Stromal cell of bone marrow (primary cell): ENCODE measurements around the gene ADGRG4.
A peak's percentile ranks its signal among the peaks of the same experiment; 100 is the strongest.
"Not testable (repeated sequence)": the region's sequence is repeated elsewhere in the genome, so short reads cannot be mapped to it uniquely, and the experiment has no call there.

Experiments used
- DNase-seq: peaks from one replicate; pipeline ENCODE4 v3.0.0-alpha.2; 2012; ENCODE audit warnings: low read depth

ADGRG4 gene

DNA sequence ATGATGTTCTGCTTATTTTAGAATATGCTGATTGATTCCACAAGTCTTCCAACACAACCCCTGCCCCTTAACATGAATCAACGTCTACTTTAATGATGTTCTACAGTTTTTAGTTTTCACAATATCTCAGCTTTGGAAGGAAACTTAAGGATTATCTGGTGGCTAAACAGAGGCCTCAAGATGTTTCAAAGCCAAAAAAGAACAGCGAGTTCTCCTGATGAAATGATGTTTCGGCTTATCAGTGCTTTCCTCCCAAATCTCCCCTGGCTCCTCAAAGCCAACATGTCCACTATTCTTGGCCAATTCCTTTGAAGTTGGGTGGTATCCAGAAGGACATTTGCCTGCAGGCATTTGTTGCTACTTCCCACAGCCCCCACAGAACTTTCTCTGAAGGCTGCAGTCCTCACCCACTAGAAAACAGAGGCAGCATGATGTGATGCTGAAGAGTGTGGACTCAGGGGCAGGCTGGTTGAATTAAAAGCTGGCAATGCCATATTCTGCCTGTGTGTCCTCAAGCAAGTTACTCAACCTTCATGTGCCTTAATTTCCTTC, 87.3 kb downstream of the ADGRG4 start:
- no peak for DNase-seq

DNA sequence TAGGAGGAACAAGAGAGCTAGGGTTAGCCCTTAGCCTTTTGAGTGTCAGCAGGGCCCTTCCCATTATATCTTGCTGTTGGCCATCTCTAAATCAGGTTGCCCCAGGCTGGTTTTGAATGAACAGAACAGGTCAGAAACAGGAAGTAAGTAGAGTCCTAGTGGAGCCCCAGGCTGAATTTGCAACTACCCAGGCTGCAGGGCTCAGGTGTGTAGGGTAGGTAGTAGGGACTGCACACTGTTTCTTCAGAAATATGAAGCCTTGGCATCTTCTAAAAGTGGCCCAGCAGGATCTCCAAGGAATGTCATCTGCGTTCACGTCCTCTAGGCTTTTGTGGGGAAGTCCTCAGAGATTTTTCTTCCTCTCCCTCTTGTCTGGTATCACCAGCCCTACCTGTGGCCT, 90.2 kb downstream of the ADGRG4 start:
- no peak for DNase-seq

DNA sequence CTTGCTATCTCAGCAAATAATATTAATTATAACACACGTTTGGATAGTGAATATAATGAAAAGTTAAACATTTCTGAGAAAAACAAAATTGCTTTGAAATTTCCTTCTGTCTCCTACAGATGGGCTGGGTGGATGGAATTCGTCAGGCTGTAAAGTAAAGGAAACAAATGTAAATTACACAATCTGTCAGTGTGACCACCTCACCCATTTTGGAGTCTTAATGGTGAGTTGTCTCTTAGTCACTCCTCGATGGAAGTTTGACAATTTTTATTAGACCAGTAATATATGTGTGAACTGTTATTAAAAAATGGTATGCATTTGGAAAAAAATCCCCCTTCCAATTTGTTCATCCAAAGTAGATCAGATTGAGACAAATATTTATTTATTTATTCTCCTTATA, 94.5 kb downstream of the ADGRG4 start:
- DNase-seq = no peak

DNA sequence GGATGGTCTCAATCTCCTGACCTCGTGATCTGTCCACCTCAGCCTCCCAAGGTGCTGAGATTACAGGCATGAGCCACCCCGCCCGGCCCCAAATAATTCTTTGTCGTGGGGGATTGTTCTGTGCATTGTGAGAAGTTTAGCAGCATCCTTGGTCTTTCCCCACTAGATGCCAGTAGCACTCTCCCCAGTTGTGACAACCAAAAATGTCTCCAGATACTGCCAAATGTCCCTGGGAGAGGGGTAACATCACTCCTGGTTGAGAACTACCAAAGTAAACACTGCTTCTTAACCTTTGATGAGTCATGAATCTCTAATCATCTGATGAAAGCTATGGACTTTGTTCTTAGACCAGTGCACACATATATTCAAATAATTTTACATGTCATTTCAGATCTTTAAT, 96.2 kb downstream of the ADGRG4 start:
- no peak for DNase-seq

DNA sequence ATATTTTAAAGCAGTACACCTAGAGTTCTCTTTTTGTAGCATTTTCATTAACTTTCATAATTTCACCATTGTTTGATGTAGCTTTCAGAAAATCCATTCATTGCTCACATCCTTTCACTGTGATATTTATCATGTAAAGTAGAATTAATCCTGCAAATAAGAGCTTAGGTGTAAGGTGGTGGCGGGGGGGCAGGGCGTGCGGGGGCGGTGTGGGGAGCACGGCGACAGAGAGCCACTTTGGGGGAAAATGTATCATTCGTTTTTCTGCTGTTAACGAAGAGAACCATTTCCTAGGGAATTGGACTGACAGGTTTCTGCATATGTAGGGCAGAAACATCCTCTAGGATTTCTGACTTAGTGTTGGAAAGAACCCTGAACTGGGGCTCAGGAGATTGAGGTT, 104.4 kb downstream of the ADGRG4 start:
- no peak for DNase-seq

DNA sequence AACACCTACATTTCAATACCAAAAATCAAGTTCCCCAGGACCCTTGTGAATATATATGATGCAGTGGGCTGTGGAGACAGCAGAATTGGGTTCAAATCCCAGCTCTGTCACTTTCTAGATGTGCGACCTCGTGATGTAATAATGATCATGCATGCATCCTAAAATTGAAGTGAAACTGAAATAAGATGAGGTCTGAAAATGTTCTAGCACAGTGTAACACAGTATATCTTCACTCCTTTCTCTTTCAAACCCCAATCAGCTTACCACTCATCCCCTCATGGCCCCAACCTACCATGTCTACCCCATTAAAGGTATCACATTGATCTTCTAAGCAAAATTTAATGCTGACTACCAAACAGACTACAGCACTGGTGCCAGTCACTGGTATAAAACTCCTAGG, 117.0 kb downstream of the ADGRG4 start:
- DNase-seq = no peak

DNA sequence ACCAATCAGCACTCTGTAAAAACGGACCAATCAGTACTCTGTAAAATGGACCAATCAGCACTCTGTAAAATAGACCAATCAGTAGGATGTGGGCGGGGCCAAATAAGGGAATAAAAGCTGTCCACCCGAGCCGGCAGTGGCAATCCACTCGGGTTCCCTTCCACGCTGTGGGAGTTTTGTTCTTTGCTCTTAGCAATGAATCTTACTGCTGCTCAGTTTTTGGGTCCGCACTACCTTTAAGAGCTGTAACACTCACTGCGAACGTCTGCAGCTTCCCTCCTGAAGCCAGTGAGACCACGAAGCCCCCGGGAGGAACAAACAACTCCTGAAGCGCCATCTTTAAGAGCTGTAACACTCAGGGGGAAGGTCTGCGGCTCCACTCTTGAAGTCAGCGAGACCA, 120.6 kb downstream of the ADGRG4 start:
- no peak for DNase-seq

DNA sequence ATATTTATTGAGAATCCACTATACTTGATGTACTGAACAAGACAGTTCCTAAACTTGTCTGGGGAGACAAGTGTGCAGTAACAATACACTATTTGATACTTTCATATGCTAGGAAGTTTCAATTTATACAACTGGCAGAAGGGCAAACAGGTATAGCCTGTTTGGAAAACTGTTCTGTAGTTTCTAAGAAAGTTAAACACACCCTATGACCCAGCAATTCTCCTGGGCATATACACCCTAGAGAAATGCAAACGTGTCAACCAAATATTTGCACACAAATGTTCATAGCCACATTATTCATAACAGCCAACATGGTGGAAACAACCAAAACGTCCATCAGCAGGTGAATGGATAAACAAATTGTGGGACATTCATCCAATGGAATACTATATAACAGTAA, 123.0 kb downstream of the ADGRG4 start:
- DNase-seq = no peak

DNA sequence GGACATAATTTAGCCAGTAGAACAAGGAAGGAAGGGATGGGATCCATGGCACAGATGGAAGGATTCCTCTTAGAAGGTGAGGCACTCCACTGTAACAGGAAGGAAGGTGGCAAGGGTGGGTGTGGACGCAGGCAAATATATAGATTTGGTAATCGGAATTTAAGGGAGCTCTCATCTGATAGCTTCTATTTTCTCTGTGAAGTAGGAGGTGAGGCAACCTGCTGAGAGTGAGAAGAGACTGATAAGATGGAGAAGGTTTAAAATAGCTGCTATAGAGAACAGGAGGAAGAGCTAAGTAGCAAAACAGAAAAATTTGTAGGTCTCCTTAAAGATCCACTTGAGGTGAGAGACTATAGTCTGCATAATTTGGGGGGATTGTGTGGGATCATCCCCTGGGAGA, 125.2 kb downstream of the ADGRG4 start:
- no peak for DNase-seq

DNA sequence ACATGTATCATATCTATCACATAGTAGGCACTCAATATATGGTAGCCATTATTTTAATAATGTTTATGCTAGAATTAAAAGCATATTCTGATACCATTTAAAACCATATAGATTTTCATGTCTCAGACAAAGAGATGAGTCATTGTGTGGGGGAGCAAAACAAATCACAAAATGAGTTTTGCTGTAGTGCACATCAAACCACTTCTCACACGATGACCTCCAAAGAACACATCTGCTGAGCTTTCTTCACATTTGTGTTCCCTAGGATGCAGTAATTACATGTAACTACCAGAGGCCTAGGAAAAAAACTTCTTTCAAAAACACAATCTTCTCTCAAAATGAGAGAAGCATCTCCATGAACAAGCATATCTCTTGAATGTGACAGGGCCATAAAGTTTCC, 130.9 kb downstream of the ADGRG4 start:
- no peak for DNase-seq

DNA sequence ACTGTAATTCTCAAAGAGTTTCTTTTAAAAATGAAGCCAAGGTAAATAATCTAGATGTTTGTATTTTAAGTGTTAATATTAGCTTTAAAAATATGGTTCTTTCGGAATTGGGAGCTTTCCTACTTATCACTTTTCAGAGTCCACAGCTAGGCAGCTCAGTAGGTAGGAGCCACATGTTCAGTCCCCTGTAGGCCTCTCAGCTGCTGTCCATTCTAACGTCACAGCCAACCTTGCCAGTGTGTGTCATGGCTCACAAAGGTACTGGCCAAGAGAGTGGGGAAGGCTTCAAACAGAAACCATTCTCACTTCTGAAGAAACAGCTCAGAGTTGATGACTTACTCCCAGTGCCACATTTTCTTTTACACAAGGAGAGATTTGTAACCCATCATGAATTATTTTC, 137.0 kb downstream of the ADGRG4 start:
- no peak for DNase-seq

DNA sequence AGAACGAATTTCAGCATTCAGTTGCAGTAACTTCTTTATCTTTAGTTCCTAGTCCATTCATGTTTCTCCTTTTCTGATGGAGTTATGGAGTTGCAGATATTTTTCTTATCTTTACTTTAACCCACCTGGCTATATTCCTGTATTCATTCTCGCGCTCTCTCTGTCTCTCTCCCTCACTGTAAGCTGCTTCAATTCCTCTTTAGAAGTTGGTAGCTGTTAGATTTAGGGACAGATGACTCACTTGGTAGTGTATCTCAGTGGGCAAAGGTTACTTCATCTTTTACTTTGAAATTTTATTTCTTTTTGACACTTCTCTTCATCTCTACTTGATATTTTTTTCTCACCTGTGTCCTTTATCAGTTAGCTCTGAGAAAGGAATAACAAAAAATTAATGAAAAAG, 137.4 kb downstream of the ADGRG4 start:
- DNase-seq = no peak

DNA sequence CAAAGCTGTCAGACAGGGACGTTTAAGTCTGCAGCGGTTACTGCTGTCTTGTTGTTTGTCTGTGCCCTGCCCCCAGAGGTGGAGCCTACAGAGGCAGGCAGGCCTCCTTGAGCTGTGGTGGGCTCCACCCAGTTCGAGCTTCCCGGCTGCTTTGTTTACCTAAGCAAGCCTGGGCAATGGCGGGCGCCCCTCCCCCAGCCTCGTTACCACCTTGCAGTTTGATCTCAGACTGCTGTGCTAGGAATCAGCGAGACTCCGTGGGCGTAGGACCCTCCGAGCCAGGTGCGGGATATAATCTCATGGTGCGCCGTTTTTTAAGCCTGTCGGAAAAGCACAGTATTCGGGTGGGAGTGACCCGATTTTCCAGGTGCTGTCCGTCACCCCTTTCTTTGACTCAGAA, 144.9 kb downstream of the ADGRG4 start:
- DNase-seq = not testable (repeated sequence)

DNA sequence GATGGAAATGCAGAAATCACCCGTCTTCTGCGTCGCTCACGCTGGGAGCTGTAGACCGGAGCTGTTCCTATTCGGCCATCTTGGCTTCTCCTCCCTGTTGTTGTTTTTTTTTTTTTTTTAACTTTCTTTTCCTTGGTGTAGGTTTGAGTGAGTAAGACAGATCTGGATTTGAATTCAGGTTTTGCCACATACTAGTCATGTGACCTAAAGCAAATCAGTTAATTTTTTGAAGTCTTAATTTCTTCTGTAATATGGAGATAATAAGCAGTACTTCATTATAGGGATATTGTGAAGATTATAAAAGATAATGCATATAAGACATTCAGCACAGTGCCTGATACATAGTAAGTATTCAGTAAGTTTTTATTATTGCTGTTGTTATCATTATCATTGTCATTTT, 145.4 kb downstream of the ADGRG4 start:
- DNase-seq = no peak

DNA sequence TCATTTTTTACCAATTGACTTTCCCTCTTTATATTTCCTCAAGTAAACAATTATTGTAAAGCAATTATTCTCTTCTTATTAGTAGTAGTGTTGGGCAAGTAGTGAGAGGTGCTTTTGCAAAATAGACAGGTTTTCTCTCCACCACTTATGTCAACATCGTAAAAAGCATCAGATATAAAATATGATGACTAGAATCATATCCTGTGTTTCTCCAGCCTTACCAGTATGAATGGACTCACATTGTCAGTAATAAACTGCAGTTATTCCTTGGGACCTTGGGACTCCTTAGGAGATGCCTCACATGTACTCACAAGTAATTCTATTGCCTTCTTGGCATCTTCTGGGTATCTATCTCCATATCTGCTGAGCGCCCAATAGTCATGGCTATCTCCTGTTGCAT, 146.5 kb downstream of the ADGRG4 start:
- DNase-seq = no peak

DNA sequence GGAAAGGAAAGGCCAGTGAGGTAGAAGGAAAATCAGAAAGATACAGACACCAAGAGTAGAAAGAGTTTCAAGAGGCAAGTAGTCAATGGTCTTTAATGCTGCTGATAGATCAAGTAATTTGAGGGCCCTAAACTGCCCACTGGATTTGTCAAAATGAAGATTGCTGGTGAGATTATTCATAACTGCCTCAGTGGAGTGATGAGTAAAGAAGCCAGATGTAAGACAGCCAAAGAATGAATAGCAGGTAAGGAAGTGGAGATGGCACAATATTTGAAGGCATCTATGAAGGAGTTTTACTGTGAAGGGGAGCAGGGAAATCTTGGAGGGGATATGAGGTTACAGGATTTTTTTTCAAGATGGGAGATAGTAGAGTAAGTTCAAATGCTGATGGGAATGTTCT, 147.2 kb downstream of the ADGRG4 start:
- no peak for DNase-seq

DNA sequence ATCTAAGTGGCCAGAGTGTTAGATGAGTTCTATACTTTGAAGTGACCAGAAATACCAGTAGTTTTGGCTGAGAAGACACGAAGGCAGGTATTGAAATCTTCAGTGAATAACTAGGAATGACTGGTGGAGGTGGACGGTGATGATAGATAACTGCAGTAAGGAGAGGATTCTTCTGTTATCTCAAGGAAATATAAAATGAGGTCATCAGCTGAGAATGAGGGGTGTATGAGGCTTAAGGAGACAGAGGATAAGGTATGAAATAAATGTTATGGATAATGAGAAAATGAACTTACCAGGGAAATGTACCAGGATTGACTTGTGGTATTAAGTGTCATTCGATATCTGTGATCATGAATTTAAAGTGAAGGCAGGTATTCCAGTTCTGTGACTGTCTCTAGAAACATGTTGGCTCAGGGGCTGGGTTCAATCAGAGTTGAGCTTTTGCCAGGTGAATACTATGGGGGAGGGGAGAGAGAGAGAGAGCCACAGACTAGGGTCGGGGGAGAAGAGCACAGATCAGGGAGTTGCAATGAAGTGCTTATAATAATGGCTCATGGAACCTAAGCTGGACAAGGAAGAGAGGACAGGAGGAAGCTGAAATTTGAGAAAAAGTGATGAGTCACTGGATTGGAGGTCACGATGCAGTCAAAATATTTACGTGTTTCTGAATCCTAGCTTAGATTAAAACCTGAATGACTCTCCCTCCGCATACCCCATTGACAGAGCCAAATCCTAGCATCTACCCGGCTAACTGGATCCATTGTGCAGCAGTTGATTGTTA, 149.5 kb downstream of the ADGRG4 start:
- no peak for DNase-seq

DNA sequence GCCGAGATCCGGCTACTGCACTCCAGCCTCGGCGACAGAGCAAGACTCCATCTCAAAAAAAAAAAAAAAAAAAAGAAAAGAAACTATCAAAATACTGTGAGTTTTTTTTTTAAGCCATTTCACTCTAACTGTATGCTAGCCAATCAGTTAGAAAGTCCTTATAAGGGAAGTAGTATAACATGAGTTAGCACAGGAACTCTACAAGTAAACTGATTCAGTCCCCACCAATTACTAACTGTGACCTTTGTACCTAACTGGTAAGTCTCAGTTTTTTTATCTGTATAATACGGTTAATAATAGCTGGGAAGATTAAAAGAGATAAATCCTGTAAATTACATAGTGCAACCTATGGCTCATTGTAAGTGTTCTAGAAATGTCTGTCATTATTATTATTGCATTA, 151.9 kb downstream of the ADGRG4 start:
- no peak for DNase-seq

DNA sequence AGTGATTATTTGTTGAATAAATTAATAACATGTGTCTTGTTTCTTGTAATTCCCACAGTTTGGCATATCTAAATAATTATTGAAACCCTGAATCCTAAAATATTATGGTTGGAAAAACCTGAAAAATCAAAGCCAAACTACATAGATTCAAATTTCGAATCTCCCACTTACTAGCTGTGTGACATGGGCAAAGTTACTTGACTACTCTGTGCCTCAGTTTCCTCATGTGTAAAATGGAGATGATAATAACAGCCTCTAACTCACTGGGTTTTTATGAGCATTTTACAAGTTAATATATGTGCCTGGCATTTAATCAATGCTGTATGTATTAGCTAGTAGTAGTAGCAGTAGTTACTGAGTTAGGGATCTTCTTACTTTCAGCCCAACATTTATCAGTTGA, 152.4 kb downstream of the ADGRG4 start:
- DNase-seq = no peak

DNA sequence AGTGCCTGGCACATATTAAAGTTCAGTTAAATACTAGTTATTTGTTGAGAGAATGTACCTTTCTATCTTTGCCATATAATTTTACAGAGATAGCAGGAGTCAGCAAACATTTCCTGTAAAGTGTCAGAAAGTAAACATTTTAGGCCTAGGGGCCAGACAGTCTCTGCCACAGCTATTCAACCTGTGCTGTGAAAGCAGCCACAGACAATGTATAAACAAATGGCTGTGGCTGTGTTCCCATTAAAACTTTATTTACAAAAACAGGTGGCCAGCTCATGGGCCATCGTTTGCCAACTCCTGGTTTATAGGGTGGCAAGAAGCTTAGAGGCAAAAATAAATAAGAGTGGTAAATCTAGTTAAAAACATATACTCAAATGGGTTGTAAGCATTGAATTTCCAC, 153.0 kb downstream of the ADGRG4 start:
- no peak for DNase-seq

DNA sequence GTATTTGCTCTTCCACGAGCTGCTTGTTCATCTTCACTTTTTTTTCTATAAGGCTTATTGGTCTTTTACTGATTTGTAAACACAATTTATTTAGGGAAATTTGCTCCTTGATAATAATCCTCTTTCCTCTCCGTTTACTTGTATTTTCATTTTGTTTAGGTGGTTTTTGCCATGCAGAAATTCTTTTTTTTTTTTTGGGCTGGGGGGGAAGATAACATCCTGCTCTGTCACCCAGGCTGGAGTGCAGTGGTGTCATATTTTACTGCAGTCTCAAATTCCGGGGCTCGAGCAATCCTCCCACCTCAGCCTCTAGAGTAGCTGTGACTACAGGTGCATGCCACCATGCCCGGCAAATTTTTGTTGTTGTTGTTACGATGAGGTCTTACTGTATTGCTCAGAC, 155.4 kb downstream of the ADGRG4 start:
- DNase-seq = no peak

DNA sequence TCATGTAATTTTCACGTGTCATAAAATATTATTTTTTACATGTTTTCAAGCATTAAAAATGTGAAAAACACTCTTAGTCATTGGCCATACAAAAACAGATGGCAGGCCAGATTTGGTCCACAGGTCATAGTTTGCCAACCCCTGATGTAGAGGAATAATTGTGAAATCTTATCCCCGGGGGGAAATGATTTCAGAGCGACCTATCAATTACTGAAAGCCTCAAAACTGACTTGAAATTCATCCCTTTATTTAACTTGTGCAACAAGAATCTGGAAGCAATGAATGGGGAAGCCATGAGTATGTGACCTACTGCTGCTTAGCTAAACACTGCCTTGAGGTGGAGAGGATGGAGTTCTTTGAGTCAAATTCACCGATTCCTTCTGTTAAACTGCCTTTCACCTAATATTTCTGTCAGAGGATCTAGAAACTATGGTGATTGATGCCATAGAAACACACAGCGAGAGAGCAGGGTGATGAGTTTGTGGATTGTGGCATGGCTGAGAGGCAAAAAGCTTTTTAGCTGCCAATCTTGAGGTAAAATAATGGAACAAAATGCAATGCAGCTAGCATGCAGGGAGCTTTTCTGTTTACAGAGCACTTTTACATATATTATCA, 156.6 kb downstream of the ADGRG4 start:
- DNase-seq = peak; percentile 53

DNA sequence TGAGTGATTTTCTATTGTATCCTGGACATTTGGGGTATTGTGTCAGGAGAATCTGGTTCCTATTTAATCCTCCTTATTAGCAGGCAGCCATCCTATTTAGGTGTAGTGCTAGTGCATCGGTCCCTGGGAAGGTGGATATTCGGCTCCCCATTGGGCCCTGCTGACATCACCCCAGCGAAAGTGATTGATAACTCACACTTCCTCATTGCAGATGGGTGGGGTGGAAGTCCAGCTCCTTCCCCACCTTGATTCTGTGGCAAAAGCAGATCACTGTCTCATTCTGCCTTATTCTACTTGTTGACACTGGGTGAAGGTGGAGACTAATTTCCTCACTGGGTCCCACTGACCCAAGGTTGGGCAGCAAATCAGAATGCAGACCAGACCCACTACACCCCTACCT, 163.8 kb downstream of the ADGRG4 start:
- no peak for DNase-seq
